HG02970 (cell line): ENCODE measurements around the gene CELF1.

ENCODE experiments used
- ATAC-seq: cut with Tn5 transposase; IDR thresholded peaks from one replicate; pipeline ENCODE4 v1.9.1; 2021; ENCODE audit warnings: mild to moderate bottlenecking, moderate library complexity, moderate number of reproducible peaks; ENCODE audit not compliant: unreplicated experiment, low FRiP score

Gene CELF1

DNA sequence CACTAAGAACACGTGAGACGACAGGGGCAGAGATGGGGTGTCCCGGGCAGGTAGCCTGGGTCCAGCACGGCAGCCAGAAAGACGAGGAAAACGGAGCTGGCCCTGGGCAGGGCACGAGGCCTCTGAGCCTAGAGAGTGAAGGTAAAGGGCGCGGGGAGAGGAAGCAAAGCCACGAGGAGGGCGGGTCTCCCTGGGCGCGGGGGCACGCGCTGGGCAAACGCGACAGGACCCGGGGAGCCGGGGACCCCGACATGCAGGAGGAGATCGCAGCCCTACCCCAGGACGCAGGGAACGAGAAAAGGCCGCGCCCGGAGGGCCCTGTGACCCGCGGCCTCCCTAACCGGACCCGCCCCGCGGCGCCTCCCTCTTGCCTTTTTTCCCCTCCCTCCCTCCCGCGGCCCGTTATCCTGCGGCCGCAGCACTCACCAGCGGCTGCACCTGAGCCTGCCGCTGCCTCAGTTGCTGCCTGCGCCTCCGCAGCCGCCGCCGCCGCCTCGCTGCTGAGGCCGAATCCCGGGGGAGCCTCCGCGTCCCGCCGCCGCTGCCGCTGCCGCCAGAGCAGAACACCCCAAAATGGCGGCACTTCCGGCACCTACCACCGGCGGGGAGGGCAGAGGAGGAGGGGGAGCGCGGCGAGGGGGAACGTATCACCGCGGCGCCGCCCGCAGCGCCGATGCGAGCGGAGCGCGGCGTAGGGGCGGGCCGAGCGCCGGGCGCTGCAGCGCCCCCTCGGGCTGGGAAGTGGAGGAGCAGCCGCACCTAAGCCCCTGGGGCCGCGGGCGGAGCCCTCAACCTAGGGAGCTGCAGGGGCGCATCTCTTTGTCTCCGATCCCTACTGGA, at the start of gene CELF1:
Gene CELF1, minus strand, starts transcription at position 567 of the 840 bp plus-strand sequence. CDS start 53,609 bp downstream, outside the sequence.
- peak; percentile 93 for ATAC-seq

DNA sequence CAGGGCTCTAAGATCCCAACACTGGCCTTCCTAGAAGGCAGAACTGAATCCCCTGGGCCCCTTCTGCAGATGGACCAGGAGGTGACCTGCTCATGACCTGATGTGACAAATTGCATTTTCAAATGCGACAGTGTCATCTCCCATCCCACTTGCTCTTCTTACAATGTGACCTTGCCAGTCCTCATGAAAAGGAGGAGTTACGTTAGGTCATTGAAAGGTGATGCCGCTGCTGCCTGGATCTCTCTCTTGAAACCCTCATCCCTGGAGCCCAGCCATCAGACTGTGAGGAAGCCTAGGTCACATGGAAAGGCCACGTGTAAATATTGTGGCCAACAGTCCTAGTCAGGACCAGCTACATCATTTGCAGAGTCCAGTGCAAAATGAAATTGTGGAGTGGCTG, 47.0 kb upstream of the CELF1 start:
- ATAC-seq, result no peak

DNA sequence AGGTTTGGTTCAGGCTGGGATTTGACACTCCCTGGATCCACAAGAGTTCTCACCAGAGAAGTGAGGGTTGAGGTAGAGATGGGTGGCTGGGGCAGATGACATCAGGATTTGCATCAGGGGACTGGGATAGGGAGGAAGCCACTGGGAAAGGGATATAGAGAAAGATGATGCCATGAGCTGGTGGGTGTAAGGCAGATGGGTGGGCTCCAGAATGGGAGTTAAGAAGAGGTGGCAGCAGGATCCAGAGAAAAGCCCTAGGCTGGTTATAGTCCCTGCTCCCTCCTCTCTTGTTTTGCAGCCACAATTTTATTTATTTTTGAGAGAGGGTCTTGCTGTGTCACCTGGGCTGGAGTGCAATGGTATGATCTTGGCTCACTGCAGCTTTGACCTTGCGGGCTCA, 43.0 kb upstream of the CELF1 start:
- ATAC-seq, result no peak

DNA sequence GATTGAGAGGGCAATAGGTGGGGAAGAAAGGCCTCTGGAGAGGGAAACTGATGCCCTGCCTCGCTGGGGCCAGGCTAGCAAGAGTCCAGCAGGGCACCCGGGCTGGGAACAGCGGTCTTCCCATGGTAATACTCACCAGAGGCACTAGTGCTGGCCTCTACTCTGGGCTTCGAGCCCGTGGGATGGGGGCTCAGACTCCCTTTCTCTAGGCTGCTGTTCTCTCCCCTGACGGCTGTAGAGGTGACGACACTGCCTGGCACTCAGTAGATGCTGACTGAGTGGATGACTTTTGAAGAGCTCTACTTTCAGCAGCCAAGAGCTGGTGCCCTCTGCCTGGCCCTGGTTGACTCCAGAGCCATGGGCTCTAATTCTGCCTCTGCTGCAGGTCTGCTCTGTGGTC, 42.1 kb upstream of the CELF1 start:
- no peak for ATAC-seq

DNA sequence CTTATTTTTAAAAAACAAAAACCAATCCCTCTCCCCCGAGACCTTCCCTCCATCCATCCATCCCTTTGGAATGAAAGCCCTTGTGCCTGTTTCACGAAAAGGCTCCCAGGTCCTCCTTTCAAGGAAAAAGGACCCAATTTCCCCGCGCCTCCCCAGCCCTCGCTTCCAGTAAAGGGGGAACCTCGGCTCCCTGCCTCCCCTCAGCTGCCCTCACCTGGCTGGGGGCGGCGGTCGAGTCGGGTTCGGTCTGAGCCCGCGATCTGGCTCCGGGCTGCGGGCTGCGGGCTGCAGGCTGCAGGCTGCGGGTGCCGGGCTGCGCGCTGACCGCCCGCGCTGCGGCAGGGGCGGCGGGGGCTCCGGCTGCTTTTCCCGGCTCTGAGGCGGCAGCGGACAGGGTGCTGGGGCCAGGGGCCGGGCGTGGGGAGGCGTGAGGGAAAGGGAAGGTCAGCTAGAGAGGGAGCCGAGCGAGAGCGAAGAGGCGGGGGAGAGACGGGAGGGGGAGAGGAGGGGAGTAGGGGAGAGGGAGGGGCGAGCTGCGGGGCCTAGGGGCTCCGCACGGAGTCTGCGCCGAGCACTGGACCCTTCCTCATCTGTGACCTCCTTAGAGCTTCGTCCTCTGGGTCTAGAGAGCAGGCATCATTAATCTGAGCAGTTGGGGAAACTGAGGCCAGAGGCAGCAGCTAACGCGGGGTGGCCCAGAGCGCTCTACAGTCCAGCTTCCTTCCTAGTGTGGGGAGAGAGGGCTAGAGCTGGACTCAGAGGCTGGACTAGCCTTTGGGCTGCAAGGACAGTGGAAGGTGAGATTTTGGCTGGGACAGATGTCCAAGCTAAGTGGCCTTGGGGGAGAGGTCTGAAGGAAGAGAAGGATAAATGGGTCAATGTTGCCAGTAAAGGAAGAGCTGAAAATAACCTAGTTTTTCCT, 41.3 kb upstream of the CELF1 start, which contains the start of gene C1QTNF4:
Gene C1QTNF4, minus strand, starts transcription at position 478 of the 922 bp plus-strand sequence. CDS start 3,601 bp downstream, outside the sequence.
- ATAC-seq, result no peak

DNA sequence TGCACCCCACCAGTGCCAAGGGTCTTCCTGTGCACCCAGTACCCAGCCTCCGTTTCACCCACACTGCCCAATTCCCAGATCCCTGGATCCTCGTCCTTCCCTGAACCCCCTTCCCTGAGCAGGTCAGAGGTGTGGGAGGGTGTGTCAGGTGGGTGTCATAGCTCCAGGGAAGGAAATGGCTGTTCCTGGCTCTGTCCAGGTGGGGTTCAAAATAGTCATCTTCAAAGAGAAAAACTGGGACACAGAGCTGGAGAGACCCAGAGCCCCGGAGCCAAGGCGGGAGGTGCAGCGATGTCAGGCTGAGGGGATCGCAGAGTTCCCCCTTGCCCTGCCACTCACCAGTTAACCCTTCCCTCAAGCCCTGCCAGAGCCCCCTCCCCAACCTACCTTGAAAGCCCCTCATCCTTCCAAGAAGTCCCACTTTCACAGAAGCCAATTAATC, 40.6 kb upstream of the CELF1 start:
- ATAC-seq, result no peak

DNA sequence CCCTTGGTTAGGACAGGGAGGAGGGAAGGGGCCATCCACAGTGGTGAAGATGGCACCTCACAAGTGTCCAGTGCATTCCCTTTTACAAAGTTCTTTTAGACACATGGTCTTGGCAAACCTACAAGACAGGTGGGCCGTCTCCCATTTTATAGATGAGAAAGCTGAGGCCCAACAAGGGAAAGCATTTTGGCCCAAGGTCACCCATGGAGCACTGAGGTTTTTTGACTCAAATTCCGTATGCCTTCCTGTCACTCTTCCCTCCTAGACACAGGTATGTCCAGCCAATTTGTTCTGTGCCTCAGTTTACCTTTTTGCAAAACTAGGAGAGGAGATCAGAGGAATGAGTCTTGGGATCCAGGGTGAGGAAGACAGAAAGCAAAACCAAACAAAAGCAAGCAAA, 40.0 kb upstream of the CELF1 start:
- ATAC-seq, result no peak

DNA sequence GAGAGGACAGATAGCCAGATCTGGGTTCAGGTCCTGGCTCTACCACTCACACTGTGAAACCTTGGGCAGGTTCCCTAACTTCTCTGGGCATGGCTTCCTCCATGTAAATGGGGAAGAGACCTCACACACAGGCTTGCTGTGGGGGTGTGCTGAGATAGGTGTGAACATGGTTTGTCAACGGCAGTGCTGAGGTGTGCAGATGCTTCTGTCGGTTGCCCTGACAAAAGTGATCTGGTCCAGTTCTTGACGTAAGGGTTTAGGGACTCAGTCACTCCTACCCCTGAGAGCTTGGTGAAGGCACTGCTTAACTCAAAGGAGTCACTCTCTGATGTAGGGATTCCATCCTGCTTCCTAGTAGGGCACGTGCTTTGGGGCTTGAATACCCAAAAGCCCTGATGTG, 39.3 kb upstream of the CELF1 start:
- ATAC-seq, result no peak

DNA sequence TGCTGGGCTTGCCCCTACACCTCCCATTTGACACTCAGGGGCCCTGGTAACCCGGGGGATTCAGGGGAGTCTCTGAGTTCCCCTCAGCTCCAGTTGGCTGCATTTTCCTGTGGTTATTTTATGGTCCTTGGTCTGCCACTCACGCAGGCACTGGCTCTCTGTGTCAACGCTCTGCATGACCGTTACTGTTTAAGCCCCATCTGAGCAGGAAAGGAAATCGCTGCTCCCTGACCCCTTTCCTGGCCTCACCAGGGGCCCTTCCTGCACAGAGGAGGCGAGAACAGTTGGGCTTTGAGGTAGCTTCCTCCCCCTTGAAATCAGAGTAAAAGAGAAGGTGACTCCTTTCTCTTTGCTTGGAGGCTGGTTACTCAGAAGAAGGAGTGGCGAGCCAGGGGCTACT, 38.8 kb upstream of the CELF1 start:
- ATAC-seq, result no peak

DNA sequence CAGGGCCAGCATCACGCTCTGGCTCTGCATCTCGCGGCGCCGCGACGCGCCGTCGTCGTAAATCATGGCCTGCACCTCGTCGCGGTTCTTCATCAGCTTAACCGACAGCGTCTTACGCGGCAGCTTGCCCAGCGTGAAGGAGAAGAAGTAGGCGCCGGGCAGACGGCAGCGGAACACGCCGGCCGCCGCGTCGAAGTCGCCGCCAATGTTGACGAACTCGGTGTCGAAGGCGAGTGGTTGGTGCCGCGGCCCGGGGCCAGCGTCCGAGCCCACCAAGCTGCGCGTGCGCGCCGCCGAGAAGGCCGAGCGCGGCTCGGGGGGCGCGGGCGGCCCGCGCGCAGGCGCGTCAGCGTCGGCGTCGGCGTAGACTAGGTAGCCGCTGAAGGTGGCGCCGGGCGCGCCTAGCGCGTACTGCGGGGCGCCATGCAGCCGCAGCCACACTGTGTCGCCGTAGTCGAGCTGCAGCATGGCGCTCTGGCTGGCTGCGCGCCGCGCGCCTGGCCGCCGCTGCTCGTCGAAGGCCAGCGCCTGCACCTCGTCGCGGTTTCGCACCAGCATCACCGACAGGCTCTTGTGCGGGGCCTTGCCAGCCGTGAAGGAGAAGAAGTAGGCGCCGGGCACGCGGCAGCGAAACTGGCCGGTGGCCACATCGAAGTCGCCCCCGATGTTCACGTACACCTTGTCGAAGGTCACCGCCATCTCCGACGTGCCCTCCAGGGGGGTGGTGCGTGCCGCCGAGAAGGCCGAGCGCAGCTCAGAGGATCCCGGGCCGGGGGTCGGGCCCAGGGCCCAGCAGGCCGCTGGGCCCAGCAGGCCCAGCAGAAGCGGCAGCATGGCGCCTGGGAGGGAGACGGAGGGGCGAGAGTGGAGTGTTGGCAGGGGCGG, 37.3 kb upstream of the CELF1 start:
- ATAC-seq, result no peak

DNA sequence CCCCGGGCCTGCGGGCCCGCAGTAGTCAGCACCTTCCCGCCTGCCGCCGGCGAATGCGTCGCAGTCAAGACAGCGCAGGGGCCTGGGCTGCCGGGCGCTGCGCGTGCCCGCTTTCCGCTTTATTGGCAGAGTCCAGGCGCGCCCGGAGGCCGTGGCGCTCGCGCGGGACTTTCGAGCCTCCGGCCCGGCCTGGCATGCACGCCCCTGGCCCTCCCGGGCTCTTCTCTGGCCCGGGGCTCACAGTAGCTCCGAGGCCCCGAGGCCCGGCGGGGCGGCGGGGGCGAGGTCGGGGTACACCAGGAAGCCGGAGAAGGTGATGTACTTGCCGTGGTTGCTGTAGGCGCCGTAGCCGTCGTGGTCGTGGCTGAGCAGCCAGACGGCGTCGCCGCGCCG, 36.6 kb upstream of the CELF1 start:
- ATAC-seq, result no peak

DNA sequence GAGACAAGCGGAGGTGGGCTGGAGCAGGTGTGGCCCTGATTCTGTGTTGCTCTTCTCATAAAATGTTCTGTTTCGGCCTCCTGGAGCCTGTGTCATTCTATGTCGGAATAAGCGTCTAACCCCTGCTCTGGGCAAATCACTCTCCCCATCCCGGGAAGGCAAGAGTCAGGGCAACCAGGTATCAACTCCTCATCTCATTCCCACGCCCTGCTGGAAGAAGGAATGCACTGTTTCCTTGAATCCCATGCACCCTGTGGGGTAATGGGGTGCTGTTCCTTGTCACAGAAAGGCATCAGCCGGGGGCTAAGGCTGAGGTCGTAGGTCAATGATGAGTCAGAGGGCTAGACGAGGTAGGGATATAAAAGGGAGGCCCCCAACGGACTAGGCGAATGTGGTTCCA, 36.2 kb upstream of the CELF1 start:
- ATAC-seq, result no peak

DNA sequence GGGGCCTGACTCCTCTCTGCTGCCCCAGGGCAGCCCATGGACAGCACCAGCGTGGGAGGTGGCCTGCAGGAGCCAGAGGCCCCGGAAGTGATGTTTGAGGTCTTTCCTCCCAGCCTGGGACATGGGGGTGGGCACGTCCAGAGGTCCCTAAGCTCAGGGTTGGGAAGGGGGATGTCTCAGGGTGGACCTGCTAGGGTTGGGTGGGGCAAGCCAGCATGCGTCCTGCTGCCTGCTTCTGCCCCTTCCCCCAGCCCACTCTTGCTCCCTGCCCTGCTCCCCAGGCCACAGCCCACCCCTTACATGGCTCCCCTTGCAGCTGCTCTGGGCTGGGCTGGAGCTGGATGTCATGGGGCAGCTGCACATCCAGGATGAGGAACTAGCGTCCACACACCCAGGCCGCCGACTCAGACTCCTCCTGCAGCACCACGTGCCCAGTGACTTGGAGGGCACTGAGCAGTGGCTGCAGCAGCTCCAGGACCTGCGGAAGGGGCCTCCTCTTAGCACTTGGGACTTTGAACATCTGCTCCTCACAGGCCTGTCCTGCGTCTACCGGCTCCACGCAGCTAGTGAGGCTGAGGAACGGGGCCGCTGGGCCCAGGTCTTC, 34.9 kb upstream of the CELF1 start:
- ATAC-seq, result no peak

DNA sequence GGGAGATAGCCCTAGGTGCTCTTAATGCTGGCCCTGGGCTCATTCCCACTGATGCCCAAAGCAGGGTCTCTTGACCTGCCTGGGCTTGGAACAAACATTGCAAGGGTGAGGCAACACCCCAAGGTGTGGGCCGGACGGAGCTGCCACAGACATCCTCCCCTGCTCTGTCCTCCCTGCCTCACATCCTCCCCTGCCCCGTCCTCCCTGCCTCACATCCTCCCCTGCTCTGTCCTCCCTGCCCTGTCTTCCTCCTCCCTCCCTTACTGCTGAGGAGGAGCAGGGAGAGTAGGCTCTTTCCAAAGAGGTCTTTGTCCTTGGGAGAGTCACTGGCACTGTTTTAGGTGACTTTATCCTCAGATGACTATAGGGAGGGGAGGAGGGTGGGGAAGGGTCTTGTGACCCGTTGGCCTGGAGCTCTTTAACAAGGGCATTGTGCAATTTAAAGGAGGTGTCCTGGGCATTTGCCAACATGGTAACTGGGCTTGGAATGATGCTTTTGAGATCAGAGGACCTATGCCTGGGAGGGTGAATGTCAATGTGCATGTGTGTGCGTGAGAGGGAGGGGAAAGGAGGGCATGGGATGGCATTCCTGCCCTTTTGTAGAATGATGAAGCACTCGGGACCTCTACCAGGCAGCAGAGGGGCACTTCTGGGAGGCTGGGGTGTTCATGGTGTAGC, 34.2 kb upstream of the CELF1 start:
- no peak for ATAC-seq

DNA sequence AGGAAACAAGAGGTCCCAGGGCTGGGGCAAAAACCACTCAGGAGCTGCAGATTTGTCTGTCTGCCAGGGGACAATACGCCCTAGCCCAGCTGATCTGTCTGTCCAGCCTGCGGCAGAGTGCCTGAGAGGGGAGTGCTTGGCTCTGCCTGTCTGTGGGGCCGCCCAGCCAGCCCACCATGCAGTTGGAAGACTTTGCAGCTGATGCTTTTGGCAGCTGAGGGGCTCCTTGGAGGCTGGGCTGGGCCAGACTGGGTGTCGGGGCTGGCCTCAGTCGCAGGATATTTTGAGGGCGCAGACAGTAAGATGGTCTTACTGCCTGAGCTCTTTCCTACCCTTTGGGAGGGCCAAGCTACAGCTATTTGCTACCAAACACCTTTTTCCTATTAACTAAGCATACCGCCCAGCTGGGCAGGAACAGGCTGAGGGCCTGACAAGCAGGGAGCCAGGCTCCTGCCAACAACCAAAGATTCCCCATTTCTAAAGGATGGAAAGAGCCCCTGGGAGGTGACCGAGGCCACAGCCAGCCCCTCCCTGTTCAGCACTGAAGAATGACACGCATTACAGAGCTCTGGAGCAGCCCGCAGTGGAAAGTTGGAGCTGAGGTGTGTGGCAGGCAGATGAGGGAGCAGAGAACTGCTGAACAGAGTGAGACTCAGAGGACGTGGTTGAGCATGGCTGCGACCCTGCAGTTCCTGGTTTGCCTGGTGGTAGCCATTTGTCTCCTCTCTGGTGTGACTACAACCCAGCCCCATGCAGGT, 33.3 kb upstream of the CELF1 start, which contains the start of gene FAM180B:
Gene FAM180B, plus strand, starts transcription at position 581 of the 758 bp plus-strand sequence. Its CDS starts 91 bp downstream, at position 672.
- no peak for ATAC-seq

DNA sequence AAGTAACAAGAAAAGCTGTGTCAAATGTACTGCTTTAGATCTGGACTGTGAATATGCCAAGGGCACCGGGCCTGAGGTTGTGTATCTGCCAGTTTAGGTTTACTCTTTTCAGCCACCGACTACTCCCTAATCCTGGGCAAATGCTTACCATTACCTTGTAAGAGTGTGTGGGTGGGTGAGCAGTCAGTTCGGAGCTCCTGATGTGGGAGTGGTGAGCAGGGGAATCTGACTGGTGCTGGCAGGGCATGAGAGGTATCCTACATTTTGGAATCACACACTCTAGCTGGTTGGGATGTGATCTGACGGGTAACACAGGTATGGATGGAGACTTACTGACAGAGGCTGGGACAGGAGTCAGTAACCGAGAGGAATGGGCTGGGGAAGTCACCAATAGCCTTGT, 30.9 kb upstream of the CELF1 start:
- ATAC-seq, result no peak

DNA sequence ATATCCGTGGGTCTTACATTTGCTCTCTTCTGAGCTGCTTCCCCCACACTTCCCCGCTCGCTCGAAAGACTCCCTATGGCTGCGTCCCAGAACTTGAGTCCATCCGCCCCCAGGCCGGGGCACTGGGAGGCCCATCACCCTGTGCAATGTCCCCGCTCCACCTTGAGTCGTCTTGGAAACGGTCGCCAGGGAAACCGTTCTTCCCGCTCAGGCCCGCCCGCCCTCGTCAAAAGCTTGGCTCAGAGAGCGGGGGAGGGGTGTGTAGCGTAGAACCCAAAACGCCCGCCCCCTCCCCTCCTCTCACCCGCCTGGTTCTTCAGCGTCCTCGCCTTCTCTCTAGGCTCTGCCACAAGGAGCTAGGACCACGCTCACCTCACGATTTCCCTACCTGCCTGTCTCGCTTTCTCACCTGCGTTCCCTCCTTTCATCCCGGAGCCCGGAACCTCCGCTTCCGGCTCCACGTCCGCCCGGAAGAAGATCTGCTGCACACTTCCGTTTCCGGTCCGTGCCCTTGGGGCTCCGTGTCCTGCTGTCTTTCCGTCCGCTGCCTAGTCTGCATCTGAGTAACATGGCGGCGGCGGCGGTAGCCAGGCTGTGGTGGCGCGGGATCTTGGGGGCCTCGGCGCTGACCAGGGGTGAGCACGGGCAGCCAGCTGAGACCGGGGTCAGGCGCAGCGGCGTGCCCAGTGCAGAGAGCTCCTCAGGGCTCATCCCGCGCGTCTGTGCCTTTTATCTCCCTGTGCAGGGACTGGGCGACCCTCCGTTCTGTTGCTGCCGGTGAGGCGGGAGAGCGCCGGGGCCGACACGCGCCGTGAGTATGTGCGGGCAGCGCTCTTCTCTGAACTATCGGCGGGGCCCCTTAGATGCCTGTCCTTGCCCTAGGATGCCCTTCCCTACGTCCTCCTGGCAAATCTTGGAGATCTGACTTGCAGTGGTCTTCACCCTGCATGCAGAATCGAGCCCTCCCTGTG, 25.9 kb upstream of the CELF1 start, which contains the start of the genes KBTBD4 and NDUFS3:
Gene KBTBD4, minus strand, starts transcription at position 447 of the 971 bp plus-strand sequence. Its CDS starts 19 bp downstream, at position 428.
Gene NDUFS3, plus strand, starts transcription at position 551 of the 971 bp plus-strand sequence. Its CDS starts 18 bp downstream, at position 569.
- ATAC-seq, result peak; percentile 85
